ENCODE measurements around the gene RIT2. TPM values are rescaled to one million over a fixed set of nuclear protein-coding genes. Genes with fewer than 3 reads are reported as not detected.

RIT2 gene
- total RNA-seq, 2 donors from 2014 or later: not detected

DNA sequence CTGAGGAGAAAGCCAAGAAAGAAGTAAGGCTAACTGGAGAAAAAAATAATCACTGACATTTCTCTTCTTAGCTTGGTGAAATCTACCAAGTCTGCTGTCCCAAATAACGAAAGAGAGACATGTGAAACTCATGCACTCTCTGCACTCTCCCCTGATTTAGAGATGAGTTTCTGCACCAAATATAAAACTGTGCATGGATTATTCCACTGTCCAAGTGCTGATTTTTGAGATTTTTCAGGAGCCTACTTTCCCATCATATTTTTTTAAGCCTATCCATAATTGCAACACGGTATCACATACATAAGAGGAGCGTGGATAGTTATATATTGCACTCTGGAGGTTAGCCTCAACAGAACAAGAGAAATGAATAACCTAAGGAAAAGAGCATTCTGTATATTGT is 10.0 kb upstream of the RIT2 start:
- no peak overlapping the region for H3K27ac Mint-ChIP-seq
- no peak overlapping the region for H3K4me3 Mint-ChIP-seq
- ATAC-seq (replicated peaks in 1 of 2) (no peak), DNase-seq (no peak)
- peaks cover 4 to 8% of the 10 kb centered on the region in 2 donors for H3K9me3 Mint-ChIP-seq
- H3K4me1 Mint-ChIP-seq (ENCODE audit: low read depth): no peaks in the 10 kb centered on the region
- no peaks in the 10 kb centered on the region for H3K27me3 Mint-ChIP-seq (ENCODE audit: low read depth)
- H3K36me3 Mint-ChIP-seq (ENCODE audit: insufficient read depth in 2 of 2): no peaks in the 10 kb centered on the region

DNA sequence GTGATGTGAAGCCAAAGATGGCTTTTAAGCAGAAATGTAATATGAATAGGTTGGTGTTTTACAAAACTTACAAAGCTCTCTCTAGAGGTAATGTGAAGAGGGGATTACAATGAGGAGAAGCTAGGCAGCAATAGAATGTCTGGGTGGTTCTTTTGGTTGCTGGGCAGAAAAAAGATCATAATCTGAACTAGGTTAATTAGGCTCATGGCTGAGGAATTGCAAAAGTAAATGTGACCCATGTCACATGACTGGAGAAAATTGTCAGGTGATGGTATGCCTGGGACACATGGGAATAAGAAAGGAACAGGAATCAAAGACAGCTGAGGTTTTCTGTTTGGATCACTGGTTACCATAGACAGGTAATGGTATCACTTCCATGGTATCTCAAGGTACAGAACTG is 7.5 kb upstream of the RIT2 start:
- DNase-seq (no peak), ATAC-seq (replicated peaks in 1 of 2) (no peak)
- Mint-ChIP-seq H3K4me1 (ENCODE audit: low read depth) (no peaks in the 10 kb centered on the region), H3K27me3 (ENCODE audit: low read depth) (no peaks in the 10 kb centered on the region), H3K4me3 (no peak overlapping the region), H3K36me3 (ENCODE audit: insufficient read depth in 2 of 2) (no peaks in the 10 kb centered on the region), H3K9me3 (peaks cover 3 to 8% of the 10 kb centered on the region in 2 donors), H3K27ac (no peak overlapping the region)

GRCh38 chr18:43116699-43117294 is 1.3 kb upstream of the RIT2 start:
- DNase-seq (no peak), ATAC-seq (replicated peaks in 1 of 2) (no peak)
- Mint-ChIP-seq H3K4me3 (no peak overlapping the region), H3K36me3 (ENCODE audit: insufficient read depth in 2 of 2) (no peaks in the 10 kb centered on the region), H3K9me3 (peaks cover 0 to 4% of the 10 kb centered on the region in 2 donors), H3K4me1 (ENCODE audit: low read depth) (no peaks in the 10 kb centered on the region), H3K27ac (no peak overlapping the region), H3K27me3 (ENCODE audit: low read depth) (no peaks in the 10 kb centered on the region)

DNA sequence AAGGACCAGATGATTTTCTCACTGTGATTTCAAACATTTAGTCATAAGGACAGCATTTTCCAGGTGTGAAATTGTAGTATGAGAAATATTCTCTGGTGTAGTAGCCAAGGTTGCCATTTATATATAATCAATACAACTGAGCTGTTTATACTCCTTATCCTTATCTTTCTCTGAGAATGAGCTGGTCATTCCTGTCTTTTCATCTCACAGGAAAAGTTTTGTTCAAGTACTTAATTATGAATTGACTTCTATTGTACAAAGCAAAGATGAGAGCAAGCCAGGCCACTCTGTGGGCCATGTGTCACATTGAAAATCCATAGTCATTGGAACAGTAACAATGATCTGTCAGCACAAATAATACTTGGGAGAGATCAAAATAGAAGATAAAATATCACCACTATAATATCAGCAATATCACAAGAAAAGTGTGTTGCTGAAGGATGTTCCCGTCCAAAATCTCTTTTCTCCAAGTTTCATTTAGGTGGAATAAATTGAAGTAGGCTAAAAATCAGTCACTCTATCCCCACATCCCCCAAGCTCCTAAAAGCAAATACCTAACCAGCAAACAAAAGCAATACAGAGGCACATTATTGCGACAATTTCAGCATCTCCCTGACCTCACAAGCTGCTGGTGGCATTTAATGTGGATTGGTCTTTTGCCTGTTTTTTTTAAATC is 2.1 kb downstream of the RIT2 start:
- ATAC-seq (replicated peaks in 1 of 2) (no peak), DNase-seq (no peak)
- Mint-ChIP-seq H3K27me3 (ENCODE audit: low read depth) (no peaks in the 10 kb centered on the region), H3K4me3 (no peak overlapping the region), H3K4me1 (ENCODE audit: low read depth) (no peaks in the 10 kb centered on the region), H3K36me3 (ENCODE audit: insufficient read depth in 2 of 2) (no peaks in the 10 kb centered on the region), H3K27ac (no peak overlapping the region), H3K9me3 (peaks cover 4 to 5% of the 10 kb centered on the region in 2 donors)

DNA sequence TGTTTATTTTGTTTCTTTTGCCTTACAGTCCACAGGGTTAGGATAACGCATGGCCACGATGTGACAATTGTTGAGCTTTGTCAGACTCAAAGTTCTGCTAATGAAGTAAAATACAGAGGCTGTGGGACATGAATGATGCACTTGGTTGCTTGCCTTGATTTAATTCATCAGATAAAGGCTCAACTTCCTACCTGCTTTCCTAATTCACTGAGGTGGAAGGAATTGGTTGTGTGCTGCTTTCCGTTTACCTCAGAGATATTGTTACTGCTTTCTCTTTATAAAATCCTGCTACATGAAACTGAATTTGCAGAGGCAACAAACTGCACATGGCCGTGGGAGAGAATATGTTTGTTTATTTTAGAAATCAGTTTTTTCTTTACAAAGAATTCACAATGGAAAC is 6.6 kb downstream of the RIT2 start:
- Mint-ChIP-seq H3K4me1 (ENCODE audit: low read depth) (no peaks in the 10 kb centered on the region), H3K27me3 (ENCODE audit: low read depth) (no peaks in the 10 kb centered on the region), H3K4me3 (no peak overlapping the region), H3K9me3 (peaks cover 4 to 7% of the 10 kb centered on the region in 2 donors), H3K36me3 (ENCODE audit: insufficient read depth in 2 of 2) (no peaks in the 10 kb centered on the region), H3K27ac (no peak overlapping the region)
- DNase-seq (no peak), ATAC-seq (replicated peaks in 1 of 2) (no peak)

- H3K27ac Mint-ChIP-seq: no peak overlapping the region
- no peaks in the 10 kb centered on the region for H3K27me3 Mint-ChIP-seq (ENCODE audit: low read depth)
- H3K36me3 Mint-ChIP-seq (ENCODE audit: insufficient read depth in 2 of 2): no peaks in the 10 kb centered on the region
- DNase-seq (no peak), ATAC-seq (replicated peaks in 1 of 2) (no peak)
- no peaks in the 10 kb centered on the region for H3K4me1 Mint-ChIP-seq (ENCODE audit: low read depth)
- peaks cover 7 to 9% of the 10 kb centered on the region in 2 donors for H3K9me3 Mint-ChIP-seq
- H3K4me3 Mint-ChIP-seq: no peak overlapping the region
These were observed 7.0 kb downstream of the RIT2 start for GRCh38 chr18:43108469-43108868.

GRCh38 chr18:43093646-43094045 is 21.8 kb downstream of the RIT2 start:
- H3K4me1 Mint-ChIP-seq (ENCODE audit: low read depth): no peaks in the 10 kb centered on the region
- peaks cover 2 to 7% of the 10 kb centered on the region in 2 donors for H3K9me3 Mint-ChIP-seq
- H3K36me3 Mint-ChIP-seq (ENCODE audit: insufficient read depth in 2 of 2): no peaks in the 10 kb centered on the region
- no peaks in the 10 kb centered on the region for H3K27me3 Mint-ChIP-seq (ENCODE audit: low read depth)
- H3K27ac Mint-ChIP-seq: no peak overlapping the region
- ATAC-seq (replicated peaks in 1 of 2) (no peak), DNase-seq (no peak)
- H3K4me3 Mint-ChIP-seq: no peak overlapping the region

GRCh38 chr18:43092539-43092938 is 22.9 kb downstream of the RIT2 start:
- Mint-ChIP-seq H3K4me3 (no peak overlapping the region), H3K9me3 (peaks cover 2 to 7% of the 10 kb centered on the region in 2 donors), H3K4me1 (ENCODE audit: low read depth) (no peaks in the 10 kb centered on the region), H3K27me3 (ENCODE audit: low read depth) (no peaks in the 10 kb centered on the region), H3K36me3 (ENCODE audit: insufficient read depth in 2 of 2) (no peaks in the 10 kb centered on the region), H3K27ac (no peak overlapping the region)
- no peak for DNase-seq
- no peak for ATAC-seq (replicated peaks in 1 of 2)

DNA sequence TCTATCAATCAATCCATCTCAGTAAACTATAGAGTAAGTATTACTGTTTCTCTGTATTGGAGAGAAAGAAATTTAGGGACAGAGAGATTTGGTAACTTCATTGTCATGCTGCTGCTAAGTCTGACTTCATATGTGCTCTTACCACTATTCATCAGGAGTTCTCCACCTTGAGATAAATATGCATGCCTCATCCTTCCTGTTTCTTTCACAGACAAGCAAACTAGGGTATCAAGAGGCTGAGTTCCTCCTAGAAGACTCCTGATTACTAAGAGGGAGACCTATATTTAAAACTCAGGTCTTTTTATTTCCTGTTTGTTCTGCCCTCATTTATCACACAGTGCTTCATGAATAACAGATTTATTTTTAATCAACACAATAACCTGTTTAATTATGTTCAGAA is 34.1 kb downstream of the RIT2 start:
- H3K27ac Mint-ChIP-seq: no peak overlapping the region
- no peak overlapping the region for H3K4me3 Mint-ChIP-seq
- H3K27me3 Mint-ChIP-seq (ENCODE audit: low read depth): no peaks in the 10 kb centered on the region
- H3K9me3 Mint-ChIP-seq: peaks cover 15% of the 10 kb centered on the region in 2 donors
- DNase-seq (no peak), ATAC-seq (replicated peaks in 1 of 2) (no peak)
- no peaks in the 10 kb centered on the region for H3K4me1 Mint-ChIP-seq (ENCODE audit: low read depth)
- peaks cover 0 to 2% of the 10 kb centered on the region in 2 donors for H3K36me3 Mint-ChIP-seq (ENCODE audit: insufficient read depth in 2 of 2)

GRCh38 chr18:43080671-43081070 is 34.8 kb downstream of the RIT2 start:
- Mint-ChIP-seq H3K4me1 (ENCODE audit: low read depth) (no peaks in the 10 kb centered on the region), H3K27me3 (ENCODE audit: low read depth) (no peaks in the 10 kb centered on the region), H3K36me3 (ENCODE audit: insufficient read depth in 2 of 2) (peaks cover 0 to 2% of the 10 kb centered on the region in 2 donors), H3K4me3 (no peak overlapping the region), H3K9me3 (peaks cover 15% of the 10 kb centered on the region in 2 donors), H3K27ac (no peak overlapping the region)
- DNase-seq (no peak), ATAC-seq (replicated peaks in 1 of 2) (no peak)

DNA sequence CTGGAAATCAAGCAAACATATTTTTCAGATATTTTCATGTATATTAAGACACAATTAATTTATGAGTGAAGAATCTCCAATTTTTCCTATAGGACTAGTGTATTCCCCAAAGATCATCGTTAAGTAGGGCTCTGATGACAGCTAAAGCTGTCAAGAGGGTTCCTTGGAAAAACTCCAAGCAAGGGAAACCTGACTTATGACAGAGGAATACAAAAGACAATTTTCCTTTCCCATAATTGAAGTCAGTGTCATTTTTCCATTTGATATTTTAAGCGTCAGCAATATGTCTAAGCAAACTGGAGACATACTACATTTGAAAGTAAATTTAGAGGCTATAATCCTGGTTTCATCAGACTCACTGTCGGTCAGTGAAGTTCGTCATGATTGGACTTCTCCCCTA is 36.1 kb downstream of the RIT2 start:
- H3K36me3 Mint-ChIP-seq (ENCODE audit: insufficient read depth in 2 of 2): peaks cover 0 to 2% of the 10 kb centered on the region in 2 donors
- no peaks in the 10 kb centered on the region for H3K4me1 Mint-ChIP-seq (ENCODE audit: low read depth)
- ATAC-seq (replicated peaks in 1 of 2): no peak
- no peaks in the 10 kb centered on the region for H3K27me3 Mint-ChIP-seq (ENCODE audit: low read depth)
- no peak overlapping the region for H3K4me3 Mint-ChIP-seq
- H3K9me3 Mint-ChIP-seq: peaks cover 9 to 15% of the 10 kb centered on the region in 2 donors
- no peak for DNase-seq
- H3K27ac Mint-ChIP-seq: no peak overlapping the region

DNA sequence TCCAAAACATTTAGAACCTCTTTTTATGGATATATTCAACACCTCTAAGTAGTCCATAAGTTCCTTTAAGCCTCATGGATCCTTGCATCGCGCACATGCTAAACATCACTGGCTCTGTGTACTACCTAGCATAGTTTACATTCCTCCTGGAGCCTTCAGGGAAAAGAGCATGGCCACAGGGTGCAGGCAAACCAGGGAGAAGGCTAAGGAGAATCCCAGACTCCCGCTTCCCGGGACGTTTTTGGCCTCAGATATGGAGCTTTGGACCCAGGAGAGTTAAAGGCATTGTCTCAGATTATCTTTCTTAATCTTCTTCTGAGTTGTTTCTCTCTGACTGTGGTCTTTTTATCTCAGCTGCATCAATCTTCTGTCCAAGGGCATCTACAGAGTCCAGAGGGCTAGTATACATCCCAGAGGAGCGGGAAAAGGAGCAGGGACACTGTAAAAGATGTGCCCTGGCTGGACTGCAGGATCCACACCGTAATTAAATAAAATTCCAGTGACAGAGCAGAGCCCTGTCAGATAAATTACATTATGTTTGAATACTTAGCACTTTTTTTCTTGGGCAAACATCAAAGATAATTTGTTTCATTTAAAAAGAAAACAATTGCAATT is 36.9 kb downstream of the RIT2 start:
- ATAC-seq (replicated peaks in 1 of 2): no peak
- H3K36me3 Mint-ChIP-seq (ENCODE audit: insufficient read depth in 2 of 2): peaks cover 0 to 2% of the 10 kb centered on the region in 2 donors
- H3K27ac Mint-ChIP-seq: no peak overlapping the region
- H3K9me3 Mint-ChIP-seq: peaks cover 9 to 15% of the 10 kb centered on the region in 2 donors
- H3K4me1 Mint-ChIP-seq (ENCODE audit: low read depth): no peaks in the 10 kb centered on the region
- H3K4me3 Mint-ChIP-seq: no peak overlapping the region
- DNase-seq: no peak
- no peaks in the 10 kb centered on the region for H3K27me3 Mint-ChIP-seq (ENCODE audit: low read depth)

- no peak overlapping the region for H3K4me3 Mint-ChIP-seq
- no peaks in the 10 kb centered on the region for H3K27me3 Mint-ChIP-seq (ENCODE audit: low read depth)
- no peaks in the 10 kb centered on the region for H3K36me3 Mint-ChIP-seq (ENCODE audit: insufficient read depth in 2 of 2)
- H3K27ac Mint-ChIP-seq: no peak overlapping the region
- DNase-seq (no peak), ATAC-seq (replicated peaks in 1 of 2) (no peak)
- H3K4me1 Mint-ChIP-seq (ENCODE audit: low read depth): no peaks in the 10 kb centered on the region
- H3K9me3 Mint-ChIP-seq: peaks cover 11 to 13% of the 10 kb centered on the region in 2 donors
These were observed 37.8 kb downstream of the RIT2 start for GRCh38 chr18:43077510-43078308.
